K562 (cell line): ENCODE measurements around the gene TRPV6. TPM values are rescaled to one million over a fixed set of nuclear protein-coding genes. Genes with fewer than 3 reads are reported as not detected.

Source experiments
- ATAC-seq: fragments of 200-7000 bp; cut with Tn5 transposase; 3 replicates; pipeline ENCODE4 v1.9.1; 2020; ENCODE audit warnings: moderate library complexity
- BruUV-seq: library from RNA; stranded (reverse); fragments of 400-500 nt; replicated peaks from 2 replicates; lab custom pipeline; 2021; lab: Mats Ljungman, UMichigan
- CTCF ChIA-PET: fragments of 300-600 bp; formaldehyde crosslinking; extraction: SDS; loops from one replicate; lab custom pipeline; 2021; ENCODE audit warnings: low intra/inter-chr PET ratio; lab: Yijun Ruan, JAX
- POLR2A ChIA-PET: fragments of 300-600, 350-650 bp; sonication (Branson Sonifier 250); formaldehyde crosslinking; extraction: SDS; loops from one replicate; lab custom pipeline; 2021; ENCODE audit warnings: antibody characterized with exemption, inconsistent platforms; lab: Yijun Ruan, JAX
- DNase-seq, 4 experiments: peaks; one replicate each; pipeline versions ENCODE4 v3.0.0 to v3.0.0-alpha.2; 2011 to 2018; ENCODE audit warnings: low spot score in 3 of 4, mixed read lengths in 3 of 4; ENCODE audit errors: extremely low read depth in 1 of 4
- FAIRE-seq: peaks from 2 replicates; lab custom pipeline; 2011; peaks lifted over from hg19 to GRCh38; lab: Jason Lieb, UNC
- H2AFZ ChIP-seq: 2 replicates; pipeline ENCODE4 v1.6.0; 2011; ENCODE audit warnings: low read depth, low read length, control low read depth, inconsistent platforms
- H3K27ac ChIP-seq: fragments of 200-600 bp; 3 replicates; pipeline ENCODE4 v1.8.0; 2011; ENCODE audit warnings: low read depth, mild to moderate bottlenecking, control low read depth, inconsistent platforms, low read length, moderate library complexity, mixed read lengths; ENCODE audit errors: extremely low read depth
- H3K27me3 ChIP-seq, 2 experiments: fragments of 300-600 bp in 1 of 2; 2 replicates in 1 of 2; 3 replicates in 1 of 2; pipeline versions ENCODE4 v1.6.0 to v1.8.0; 2011; ENCODE audit warnings: inconsistent platforms in 2 of 2, low read length in 2 of 2, mild to moderate bottlenecking in 1 of 2, mixed read lengths in 1 of 2, moderate library complexity in 1 of 2; ENCODE audit not compliant: control insufficient read depth in 2 of 2, insufficient read depth in 2 of 2
- H3K36me3 ChIP-seq: fragments of 300-600 bp; 3 replicates; pipeline ENCODE4 v1.8.0; 2011; ENCODE audit warnings: mild to moderate bottlenecking, low read length, inconsistent platforms; ENCODE audit not compliant: control insufficient read depth, insufficient read depth
- H3K4me1 ChIP-seq, 2 experiments: fragments of 200-600 bp in 1 of 2; replicated peaks in 1 of 2; 2 replicates in 1 of 2; 3 replicates in 1 of 2; pipeline versions ENCODE4 v1.5.1 to v1.8.0; 2011; ENCODE audit warnings: inconsistent platforms in 2 of 2, low read length in 2 of 2, mild to moderate bottlenecking in 1 of 2, mixed read lengths in 1 of 2, moderate library complexity in 1 of 2; ENCODE audit not compliant: control insufficient read depth in 2 of 2, insufficient read depth in 2 of 2
- H3K4me2 ChIP-seq: 2 replicates; pipeline ENCODE4 v1.6.1; 2011; ENCODE audit warnings: low read length, control low read depth, inconsistent platforms, mixed read lengths; ENCODE audit not compliant: insufficient read depth
- H3K4me3 ChIP-seq: fragments of 200-600 bp; sonication (generic), shearing (Covaris generic); 2 replicates; pipeline ENCODE4 v1.5.1; 2016; ENCODE audit warnings: control low read depth, inconsistent platforms
- H3K79me2 ChIP-seq: fragments of 200-600 bp; 3 replicates; pipeline ENCODE4 v1.8.0; 2011; ENCODE audit warnings: low read length, inconsistent platforms; ENCODE audit not compliant: control insufficient read depth, insufficient read depth
- H3K9ac ChIP-seq, 2 experiments: 2 replicates each; pipeline versions ENCODE4 v1.6.0 to v1.6.1; 2011; ENCODE audit warnings: low read depth in 2 of 2, low read length in 2 of 2, control low read depth in 1 of 2, inconsistent platforms in 1 of 2, mild to moderate bottlenecking in 1 of 2, mixed read lengths in 1 of 2; ENCODE audit not compliant: insufficient read depth in 1 of 2
- H3K9me1 ChIP-seq: one replicate; pipeline ENCODE4 v1.6.0; 2011; ENCODE audit warnings: inconsistent platforms, mild to moderate bottlenecking, low read length, moderate library complexity; ENCODE audit not compliant: control insufficient read depth, insufficient read depth
- H3K9me3 ChIP-seq: replicated peaks from 2 replicates; pipeline ENCODE4 v1.5.1; 2011; ENCODE audit warnings: low read depth, low read length, inconsistent platforms; ENCODE audit not compliant: control insufficient read depth, insufficient read depth
- H4K20me1 ChIP-seq: replicated peaks from 2 replicates; pipeline ENCODE4 v1.6.1; 2011; ENCODE audit warnings: low read length, inconsistent platforms, mixed read lengths; ENCODE audit not compliant: control insufficient read depth, insufficient read depth
- MEF2A ChIP-seq: IDR thresholded peaks from 2 replicates; pipeline ENCODE4 v1.6.1; 2011; ENCODE audit warnings: low read depth, mild to moderate bottlenecking, low read length, moderate library complexity; ENCODE audit not compliant: control insufficient read depth
- SP1 ChIP-seq: sonication (generic); formaldehyde crosslinking; IDR thresholded peaks from 2 replicates; pipeline ENCODE4 v1.8.1; 2022; ENCODE audit warnings: mild to moderate bottlenecking, missing genetic modification reagents
- TCF3 ChIP-seq: sonication (generic); formaldehyde crosslinking; IDR thresholded peaks from 2 replicates; pipeline ENCODE4 v1.4.0; 2020; ENCODE audit warnings: mild to moderate bottlenecking, missing genetic modification reagents
- ZBTB33 ChIP-seq: sonication (generic); formaldehyde crosslinking; IDR thresholded peaks from 2 replicates; pipeline ENCODE4 v1.8.1; 2023; ENCODE audit warnings: mild to moderate bottlenecking, missing genetic modification reagents
- ZBTB43 ChIP-seq: sonication (generic); formaldehyde crosslinking; IDR thresholded peaks from 2 replicates; pipeline ENCODE4 v1.8.0; 2023; ENCODE audit warnings: mild to moderate bottlenecking, missing genetic modification reagents
- ZFP30 ChIP-seq: fragments of 250-450 bp; sonication (Bioruptor Pico); IDR thresholded peaks from 2 replicates; pipeline ENCODE4 v1.8.0; 2022; ENCODE audit warnings: moderate library complexity, mild to moderate bottlenecking, inconsistent platforms, borderline replicate concordance
- WGBS: fragments of 100-300 bp; shearing (Covaris generic); methylation state at CpG from one replicate; pipeline ENCODE4 v1.1.6; 2016; ENCODE audit warnings: low coverage, mixed read lengths; ENCODE audit not compliant: insufficient coverage; ENCODE audit errors: missing lambda C conversion rate; 5-methylcytosine and 5-hydroxymethylcytosine counted together
- in situ Hi-C: fragments of 300-500 bp; cut with MboI; formaldehyde crosslinking; loops from 4 replicates; pipeline ENCODE4 v1.15.0; 2018; ENCODE audit warnings: inconsistent platforms, mixed read lengths
- intact Hi-C: fragments of 100-400 bp; cut with micrococcal nuclease; formaldehyde crosslinking; loops from 2 replicates; pipeline ENCODE4 v1.14.2; 2022
- polyA plus RNA-seq, 8 experiments: library from polyadenylated mRNA; depleted of rRNA in 4 of 8; stranded (reverse) in 5 of 8; unstranded in 3 of 8; fragments of >200 nt; fragmentation: Nextera tagmentation in 2 of 8; fragmentation: Illumina TruSeq in 1 of 8; extraction: Ambion mirVana in 2 of 8; extraction: Trizol in 1 of 8; gene quantifications; 2 replicates each; pipeline versions ENCODE4 v1.2.1 to v1.2.3, GENCODE V29; 2011 to 2014; ENCODE audit warnings: inconsistent platforms in 1 of 8, missing spikeins in 1 of 8
- total RNA-seq, 7 experiments: library from RNA; depleted of rRNA in 6 of 7; stranded (reverse); fragments of >200 nt in 6 of 7; fragmentation: Illumina TruSeq in 2 of 7; extraction: Trizol in 2 of 7; gene quantifications; 2 replicates each; pipeline versions ENCODE4 v1.2.1 to v1.2.3, GENCODE V29; 2011 to 2021; ENCODE audit warnings: low replicate concordance in 1 of 7

Gene TRPV6
- total and polyA plus RNA-seq, 9 of the 15 experiments (the other 6 are each of a cell fraction or from before 2014, with no cell fraction given), result 0.04 to 0.36 (median 0.11) TPM

- no peak overlapping the region for H3K4me3 ChIP-seq
- ATAC-seq (no peak), DNase-seq (no peak), FAIRE-seq (no peak)
- H3K4me2 ChIP-seq, result no peak overlapping the region
- H3K27ac ChIP-seq, result no peak overlapping the region
- no peaks in the 10 kb centered on the region for H3K9me1 ChIP-seq
- H4K20me1 ChIP-seq, result no peaks in the 10 kb centered on the region
- WGBS, result 3% methylated on average over 3 of the region's 3 CpGs
- H3K79me2 ChIP-seq, result no peaks in the 10 kb centered on the region
- H3K9me3 ChIP-seq, result no peaks in the 10 kb centered on the region
- in situ Hi-C loops, result no loop called here
- no peaks in the 10 kb centered on the region for H3K36me3 ChIP-seq
- H3K4me1 ChIP-seq, result no peaks in the 10 kb centered on the region
- CTCF ChIA-PET, result no interaction called here
- intact Hi-C loops, result no loop called here
- H2AFZ ChIP-seq, result no peak overlapping the region
- peaks cover 13 to 38% of the 10 kb centered on the region in 2 experiments; a peak in 4 of 5 replicates for H3K27me3 ChIP-seq
- POLR2A ChIA-PET, result interaction anchor here (1.5 kb wide), 1 partner anchor 16 kb away, joined by 4 read pairs; no protein-coding TSS in a partner anchor
- no TSS peak for BruUV-seq
- H3K9ac ChIP-seq, result no peak overlapping the region
- TF ChIP-seq TCF3 (CRISPR knock-in tag), result no peak
- TF ChIP-seq ZBTB43 (CRISPR knock-in tag), result no peak
- TF ChIP-seq SP1, result no peak
- no peak for TF ChIP-seq MEF2A
- no peak for TF ChIP-seq ZFP30
- TF ChIP-seq ZBTB33 (CRISPR knock-in tag), result no peak
Measured at GRCh38 chr7:142919656-142920055, 34.1 kb upstream of the TRPV6 start.
